Right lobe of liver (tissue), 4 donors: Measurements from ENCODE around the gene PDE1C.

Source experiments
- POLR2A ChIP-seq: fragments of 450-650 bp; IDR thresholded peaks from one replicate; pipeline ENCODE4 v1.6.1; 2017; ENCODE audit warnings: antibody characterized with exemption, mild to moderate bottlenecking
- TF ChIP-seq, protein P1 (sequence below), 4 donors: fragments of 200-600 bp in 3 of 4; fragments of 450-650 bp in 1 of 4; IDR thresholded peaks; one replicate each; pipeline versions ENCODE4 v1.5.1 to v1.8.0; 2016 to 2022; ENCODE audit warnings: antibody characterized with exemption in 4 of 4, mild to moderate bottlenecking in 2 of 4
- donor health status: DM: no; HTN: no; CAD: no.
- donor health status: DM: no; HTN: no; CAD: no.
- donor health status: DM: no; HTN: yes; CAD: no.

DNA sequence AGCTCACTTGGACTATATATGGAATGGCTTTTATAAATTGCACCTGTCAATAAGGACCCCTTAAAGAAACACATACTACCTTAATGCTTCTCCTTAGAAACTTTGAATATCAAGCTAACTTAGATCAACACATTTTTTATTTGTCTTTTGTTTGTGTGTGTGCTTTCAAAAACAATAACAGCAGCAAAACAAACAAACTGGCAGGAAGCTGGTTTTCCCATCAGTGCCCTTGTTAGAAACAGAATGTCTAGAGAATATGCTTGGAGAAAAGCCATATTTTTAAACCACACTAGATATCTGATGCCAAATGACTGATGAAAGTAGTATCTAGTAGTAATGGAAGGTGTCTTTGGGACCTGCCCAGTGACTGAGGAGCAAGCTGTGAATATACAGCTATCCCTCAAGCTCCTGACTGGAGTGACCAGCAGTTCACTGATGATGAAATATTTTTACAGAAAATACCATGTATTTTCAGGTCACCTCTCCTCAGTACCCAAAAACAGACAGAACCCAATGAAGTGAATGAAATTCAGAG lies 1.0 kb downstream of the PDE1C start:
- TF ChIP-seq, protein P1, sequence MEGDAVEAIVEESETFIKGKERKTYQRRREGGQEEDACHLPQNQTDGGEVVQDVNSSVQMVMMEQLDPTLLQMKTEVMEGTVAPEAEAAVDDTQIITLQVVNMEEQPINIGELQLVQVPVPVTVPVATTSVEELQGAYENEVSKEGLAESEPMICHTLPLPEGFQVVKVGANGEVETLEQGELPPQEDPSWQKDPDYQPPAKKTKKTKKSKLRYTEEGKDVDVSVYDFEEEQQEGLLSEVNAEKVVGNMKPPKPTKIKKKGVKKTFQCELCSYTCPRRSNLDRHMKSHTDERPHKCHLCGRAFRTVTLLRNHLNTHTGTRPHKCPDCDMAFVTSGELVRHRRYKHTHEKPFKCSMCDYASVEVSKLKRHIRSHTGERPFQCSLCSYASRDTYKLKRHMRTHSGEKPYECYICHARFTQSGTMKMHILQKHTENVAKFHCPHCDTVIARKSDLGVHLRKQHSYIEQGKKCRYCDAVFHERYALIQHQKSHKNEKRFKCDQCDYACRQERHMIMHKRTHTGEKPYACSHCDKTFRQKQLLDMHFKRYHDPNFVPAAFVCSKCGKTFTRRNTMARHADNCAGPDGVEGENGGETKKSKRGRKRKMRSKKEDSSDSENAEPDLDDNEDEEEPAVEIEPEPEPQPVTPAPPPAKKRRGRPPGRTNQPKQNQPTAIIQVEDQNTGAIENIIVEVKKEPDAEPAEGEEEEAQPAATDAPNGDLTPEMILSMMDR (IDR thresholded peaks at IDR 0.05), result no peak
- TF ChIP-seq POLR2A, result no peak
